OCI-M2 (cell line): ENCODE measurements around the gene APOH.
"Not testable (repeated sequence)": the region's sequence is repeated elsewhere in the genome, so short reads cannot be mapped to it uniquely, and the experiment has no call there.

Experiments
- DNase-seq: peaks from one replicate; lab custom pipeline; 2025; ENCODE audit not compliant: unreplicated experiment; lab: John Stamatoyannopoulos, UW

APOH gene

GRCh38 chr17:66228887-66229782, at the start of gene APOH:
Gene APOH, minus strand, starts transcription at chr17:66229415. Its CDS starts 36 bp downstream, at chr17:66229379.
- no peak for DNase-seq

- no peak for DNase-seq
Observed at GRCh38 chr17:66277191-66277590, 48.0 kb upstream of the APOH start.

- no peak for DNase-seq
Observed at GRCh38 chr17:66276328-66276937, 47.2 kb upstream of the APOH start.

GRCh38 chr17:66275651-66276050, 46.4 kb upstream of the APOH start:
- no peak for DNase-seq

GRCh38 chr17:66273586-66273848, 44.3 kb upstream of the APOH start:
- no peak for DNase-seq

- DNase-seq: no peak
Observed at GRCh38 chr17:66272811-66273585, 43.8 kb upstream of the APOH start.

GRCh38 chr17:66271512-66271911, 42.3 kb upstream of the APOH start:
- DNase-seq: no peak

GRCh38 chr17:66270106-66270505, 40.9 kb upstream of the APOH start:
- DNase-seq: no peak

- DNase-seq: no peak
Observed at GRCh38 chr17:66268247-66268927, 39.2 kb upstream of the APOH start.

- no peak for DNase-seq
Observed at GRCh38 chr17:66264696-66265095, 35.5 kb upstream of the APOH start.

- DNase-seq: no peak
Observed at GRCh38 chr17:66262767-66263166, 33.6 kb upstream of the APOH start.

GRCh38 chr17:66260688-66261087, 31.5 kb upstream of the APOH start:
- DNase-seq: no peak

GRCh38 chr17:66260275-66260674, 31.1 kb upstream of the APOH start:
- DNase-seq: no peak

GRCh38 chr17:66255527-66255971, 26.3 kb upstream of the APOH start:
- no peak for DNase-seq

GRCh38 chr17:66255112-66255511, 25.9 kb upstream of the APOH start:
- no peak for DNase-seq

GRCh38 chr17:66253458-66253857, 24.2 kb upstream of the APOH start:
- DNase-seq: not testable (repeated sequence)

- no peak for DNase-seq
Observed at GRCh38 chr17:66250686-66251085, 21.5 kb upstream of the APOH start.

GRCh38 chr17:66248285-66248684, 19.1 kb upstream of the APOH start:
- DNase-seq: no peak

GRCh38 chr17:66241839-66242238, 12.6 kb upstream of the APOH start:
- no peak for DNase-seq

- DNase-seq: no peak
Observed at GRCh38 chr17:66240630-66241029, 11.4 kb upstream of the APOH start.

GRCh38 chr17:66240013-66240412, 10.8 kb upstream of the APOH start:
- DNase-seq: no peak
